Stimulated activated CD4-positive, alpha-beta T cell treated with anti-CD3 and anti-CD28 coated beads, Interleukin-12 subunit alpha, Interleukin-12 subunit beta, amount 100 ng/mL, for 48 hours (primary cell): Measurements from ENCODE around the gene NR2E3.
"Not testable (repeated sequence)": the region's sequence is repeated elsewhere in the genome, so short reads cannot be mapped to it uniquely, and the experiment has no call there.

Source experiments
- DNase-seq, 3 donors: peaks; one replicate each; pipeline ENCODE4 v3.0.0-alpha.2; 2020; ENCODE audit warnings: low read depth in 2 of 3, low spot score in 1 of 3

Gene NR2E3

GRCh38 chr15:71813723-71814470 lies 3.5 kb downstream of the NR2E3 start:
- DNase-seq = no peak

GRCh38 chr15:71815301-71815700 lies 4.9 kb downstream of the NR2E3 start:
- no peak for DNase-seq

GRCh38 chr15:71817351-71817750 lies 7.0 kb downstream of the NR2E3 start:
- DNase-seq = no peak

GRCh38 chr15:71820127-71820526 lies 9.8 kb downstream of the NR2E3 start:
- DNase-seq = no peak

- DNase-seq = no peak
These were observed 11.3 kb downstream of the NR2E3 start for GRCh38 chr15:71821547-71822129.

GRCh38 chr15:71822890-71823630 lies 12.7 kb downstream of the NR2E3 start:
- DNase-seq = no peak

GRCh38 chr15:71823801-71824200 lies 13.4 kb downstream of the NR2E3 start:
- no peak for DNase-seq

GRCh38 chr15:71825021-71825730 lies 14.8 kb downstream of the NR2E3 start:
- no peak for DNase-seq

GRCh38 chr15:71826196-71826595 lies 15.8 kb downstream of the NR2E3 start:
- no peak for DNase-seq

GRCh38 chr15:71830981-71831380 lies 20.6 kb downstream of the NR2E3 start:
- DNase-seq = no peak

- DNase-seq = no peak
These were observed 31.2 kb downstream of the NR2E3 start for GRCh38 chr15:71841563-71841962.

- no peak for DNase-seq
These were observed 34.6 kb downstream of the NR2E3 start for GRCh38 chr15:71844916-71845315.

- no peak for DNase-seq
These were observed 43.2 kb downstream of the NR2E3 start for GRCh38 chr15:71853543-71853942.

- DNase-seq = not testable (repeated sequence)
These were observed 47.9 kb downstream of the NR2E3 start for GRCh38 chr15:71858232-71858631.
